ENCODE measurements around the gene CRP. TPM values are rescaled to one million over a fixed set of nuclear protein-coding genes. Genes with fewer than 3 reads are reported as not detected.

CRP gene
- total and polyA plus RNA-seq, 2 of the 13 experiments (the other 11 are each of a cell fraction or from before 2014, with no cell fraction given): not detected

GRCh38 chr1:159749630-159750029 is 35.2 kb upstream of the CRP start:
- intact Hi-C loops (cut with micrococcal nuclease; ENCODE audit: unreplicated experiment): no loop called here
- Histone ChIP-seq H4K20me1 (ENCODE audit: insufficient read depth, low read length) (no peaks in the 10 kb centered on the region), H3K4me1 (ENCODE audit: insufficient read depth, low read length) (no peaks in the 10 kb centered on the region), H2AFZ (ENCODE audit: low read length) (no peak overlapping the region), H3K4me3 (replicated peaks in 1 of 3; ENCODE audit: insufficient read depth in 1 of 3, low read depth in 2 of 3, low read length in 3 of 3) (no peak overlapping the region), H3K79me2 (ENCODE audit: insufficient read depth, low read length) (no peaks in the 10 kb centered on the region), H3K9me3 (ENCODE audit: low read length) (no peaks in the 10 kb centered on the region), H3K9ac (ENCODE audit: insufficient read depth, low read depth, low read length) (no peak overlapping the region), H3K4me2 (ENCODE audit: low read depth, low read length) (no peak overlapping the region), H3K27me3 (ENCODE audit: control insufficient read depth in 1 of 2, insufficient read depth in 2 of 2, low read length in 2 of 2) (no peaks in the 10 kb centered on the region), H3K36me3 (replicated peaks in 1 of 2; ENCODE audit: control insufficient read depth in 1 of 2, insufficient read depth in 2 of 2, low read length in 2 of 2) (no peaks in the 10 kb centered on the region), H3K27ac (ENCODE audit: extremely low read length, insufficient read depth, low read length) (no peak overlapping the region)
- TF ChIP-seq HNRNPL (IDR thresholded peaks at IDR 0.05; ENCODE audit: low read depth, low read length) (no peak), ARHGAP35 (CRISPR knock-in tag; IDR thresholded peaks at IDR 0.05; ENCODE audit: borderline replicate concordance) (no peak), MAFK (conservative IDR thresholded peaks at IDR 0.05 in 1 of 2, IDR thresholded peaks at IDR 0.05 in 1 of 2; ENCODE audit: low read length in 2 of 2) (peak; percentile 38 to 66; a peak in 3 of 4 replicates), MAFF (IDR thresholded peaks at IDR 0.05; ENCODE audit: low read depth, low read length) (peak; percentile 46; the same call in 1 of the 2 replicates)
- DNase-seq (ENCODE audit: low spot score) (no peak), ATAC-seq (no peak), FAIRE-seq (no peak)
- ChIA-PET CTCF (ENCODE audit: low intra/inter-chr PET ratio, low total read pairs) (no interaction called here), POLR2A (no interaction called here)
- BruUV-seq (replicated peaks): no TSS peak
- in situ Hi-C loops (cut with HindIII; ENCODE audit: extremely low pct_ligation_motif_present, low pct_unique_long_range_greater_than_20kb): no loop called here
- 20% methylated on average over 2 of the region's 2 CpGs for WGBS (ENCODE audit: low lambda C conversion rate)

- Histone ChIP-seq H3K79me2 (ENCODE audit: insufficient read depth, low read length) (no peaks in the 10 kb centered on the region), H3K9me3 (ENCODE audit: low read length) (no peaks in the 10 kb centered on the region), H3K27ac (ENCODE audit: extremely low read length, insufficient read depth, low read length) (no peak overlapping the region), H3K36me3 (replicated peaks in 1 of 2; ENCODE audit: control insufficient read depth in 1 of 2, insufficient read depth in 2 of 2, low read length in 2 of 2) (no peaks in the 10 kb centered on the region), H3K4me3 (replicated peaks in 1 of 3; ENCODE audit: insufficient read depth in 1 of 3, low read depth in 2 of 3, low read length in 3 of 3) (no peak overlapping the region), H3K27me3 (ENCODE audit: control insufficient read depth in 1 of 2, insufficient read depth in 2 of 2, low read length in 2 of 2) (no peaks in the 10 kb centered on the region), H2AFZ (ENCODE audit: low read length) (no peak overlapping the region), H3K9ac (ENCODE audit: insufficient read depth, low read depth, low read length) (no peak overlapping the region), H3K4me1 (ENCODE audit: insufficient read depth, low read length) (no peaks in the 10 kb centered on the region), H3K4me2 (ENCODE audit: low read depth, low read length) (no peak overlapping the region), H4K20me1 (ENCODE audit: insufficient read depth, low read length) (no peaks in the 10 kb centered on the region)
- in situ Hi-C loops (cut with HindIII; ENCODE audit: extremely low pct_ligation_motif_present, low pct_unique_long_range_greater_than_20kb) (no loop called here), intact Hi-C loops (cut with micrococcal nuclease; ENCODE audit: unreplicated experiment) (no loop called here)
- 50% methylated on average over 1 of the region's 1 CpG for WGBS (ENCODE audit: low lambda C conversion rate)
- CTCF ChIA-PET (ENCODE audit: low intra/inter-chr PET ratio, low total read pairs): no interaction called here
- DNase-seq (ENCODE audit: low spot score): no peak
- ATAC-seq: no peak
- no peak for FAIRE-seq
- POLR2A ChIA-PET: no interaction called here
- no TSS peak for BruUV-seq (replicated peaks)
- no peak for TF ChIP-seq RXRB (CRISPR knock-in tag; IDR thresholded peaks at IDR 0.05; ENCODE audit: borderline replicate concordance)
- TF ChIP-seq ZNF17 (CRISPR knock-in tag; IDR thresholded peaks at IDR 0.05): no peak
- no peak for TF ChIP-seq ZNF468 (CRISPR knock-in tag; IDR thresholded peaks at IDR 0.05)
- no peak for TF ChIP-seq ZNF329 (CRISPR knock-in tag; IDR thresholded peaks at IDR 0.05; ENCODE audit: low read depth)
- no peak for TF ChIP-seq TBX2 (CRISPR knock-in tag; IDR thresholded peaks at IDR 0.05; ENCODE audit: borderline replicate concordance)
- no peak for TF ChIP-seq RFXANK (CRISPR knock-in tag; IDR thresholded peaks at IDR 0.05)
- TF ChIP-seq ZNF124 (CRISPR knock-in tag; IDR thresholded peaks at IDR 0.05): no peak
- TF ChIP-seq PCBP2 (optimal IDR thresholded peaks at IDR 0.05; ENCODE audit: low read depth, low read length, poor library complexity, severe bottlenecking): no peak
- no peak for TF ChIP-seq NFE2 (CRISPR knock-in tag; IDR thresholded peaks at IDR 0.05)
- TF ChIP-seq LBX2 (CRISPR knock-in tag; IDR thresholded peaks at IDR 0.05; ENCODE audit: borderline replicate concordance): no peak
- no peak for TF ChIP-seq ZNF720 (CRISPR knock-in tag; IDR thresholded peaks at IDR 0.05)
- no peak for TF ChIP-seq JUNB (CRISPR knock-in tag; IDR thresholded peaks at IDR 0.05; ENCODE audit: borderline replicate concordance)
- no peak for TF ChIP-seq ZBTB7A (CRISPR knock-in tag; IDR thresholded peaks at IDR 0.05)
Measured at GRCh38 chr1:159748370-159748769, 34.0 kb upstream of the CRP start.

Data from HepG2 (cell line).